PFSK-1 (cell line): ENCODE results near the gene MCTP1.

ENCODE experiments used
- FOXP2 ChIP-seq: optimal IDR thresholded peaks from 2 replicates; pipeline ENCODE3; 2011; ENCODE audit warnings: borderline replicate concordance, control low read depth, inconsistent platforms; ENCODE audit not compliant: insufficient read depth; ENCODE audit errors: extremely low read length, extremely low read depth
- POLR2AphosphoS5 ChIP-seq: IDR thresholded peaks from 2 replicates; pipeline ENCODE4 v1.6.1; 2012; ENCODE audit warnings: low read depth, mild to moderate bottlenecking, control low read depth, low read length, moderate library complexity
- REST ChIP-seq, 2 experiments: IDR thresholded peaks; 2 replicates each; pipeline versions ENCODE4 v1.6.1 to v1.8.0; 2011 to 2012; ENCODE audit warnings: low read depth in 2 of 2, low read length in 2 of 2, control low read depth in 1 of 2, inconsistent platforms in 1 of 2, mild to moderate bottlenecking in 1 of 2, moderate library complexity in 1 of 2; ENCODE audit not compliant: insufficient read depth in 1 of 2
- SIN3A ChIP-seq: IDR thresholded peaks from 2 replicates; pipeline ENCODE4 v1.6.1; 2012; ENCODE audit warnings: mild to moderate bottlenecking, low read length, moderate library complexity, borderline replicate concordance; ENCODE audit not compliant: insufficient read depth
- TAF1 ChIP-seq: IDR thresholded peaks from 2 replicates; pipeline ENCODE4 v1.6.1; 2012; ENCODE audit warnings: low read length, control low read depth, borderline replicate concordance; ENCODE audit not compliant: insufficient read depth

MCTP1 gene

GRCh38 chr5:94784536-94785505 lies 500.1 kb downstream of the MCTP1 start:
- TF ChIP-seq POLR2AphosphoS5 (no peak), TAF1 (no peak), SIN3A (no peak), FOXP2 (no peak), REST (IDR thresholded peaks at IDR 0.05; ENCODE audit: insufficient read depth in 1 of 2, low read depth in 2 of 2, low read length in 2 of 2) (no peak)

- no peak for TF ChIP-seq REST (IDR thresholded peaks at IDR 0.05; ENCODE audit: insufficient read depth in 1 of 2, low read depth in 2 of 2, low read length in 2 of 2)
Observed at GRCh38 chr5:94782383-94782782, 502.5 kb downstream of the MCTP1 start.

- no peak for TF ChIP-seq SIN3A
- TF ChIP-seq REST (IDR thresholded peaks at IDR 0.05; ENCODE audit: insufficient read depth in 1 of 2, low read depth in 2 of 2, low read length in 2 of 2) = no peak
- no peak for TF ChIP-seq FOXP2
- TF ChIP-seq POLR2AphosphoS5 = no peak
- TF ChIP-seq TAF1 = no peak
Observed at GRCh38 chr5:94779684-94780083, 505.2 kb downstream of the MCTP1 start.

- no peak for TF ChIP-seq REST (IDR thresholded peaks at IDR 0.05; ENCODE audit: insufficient read depth in 1 of 2, low read depth in 2 of 2, low read length in 2 of 2)
- no peak for TF ChIP-seq FOXP2
- no peak for TF ChIP-seq SIN3A
- no peak for TF ChIP-seq POLR2AphosphoS5
- no peak for TF ChIP-seq TAF1
Observed at GRCh38 chr5:94778732-94779131, 506.2 kb downstream of the MCTP1 start.
